ENCODE measurements around the gene DAND5.

DAND5 gene

DNA sequence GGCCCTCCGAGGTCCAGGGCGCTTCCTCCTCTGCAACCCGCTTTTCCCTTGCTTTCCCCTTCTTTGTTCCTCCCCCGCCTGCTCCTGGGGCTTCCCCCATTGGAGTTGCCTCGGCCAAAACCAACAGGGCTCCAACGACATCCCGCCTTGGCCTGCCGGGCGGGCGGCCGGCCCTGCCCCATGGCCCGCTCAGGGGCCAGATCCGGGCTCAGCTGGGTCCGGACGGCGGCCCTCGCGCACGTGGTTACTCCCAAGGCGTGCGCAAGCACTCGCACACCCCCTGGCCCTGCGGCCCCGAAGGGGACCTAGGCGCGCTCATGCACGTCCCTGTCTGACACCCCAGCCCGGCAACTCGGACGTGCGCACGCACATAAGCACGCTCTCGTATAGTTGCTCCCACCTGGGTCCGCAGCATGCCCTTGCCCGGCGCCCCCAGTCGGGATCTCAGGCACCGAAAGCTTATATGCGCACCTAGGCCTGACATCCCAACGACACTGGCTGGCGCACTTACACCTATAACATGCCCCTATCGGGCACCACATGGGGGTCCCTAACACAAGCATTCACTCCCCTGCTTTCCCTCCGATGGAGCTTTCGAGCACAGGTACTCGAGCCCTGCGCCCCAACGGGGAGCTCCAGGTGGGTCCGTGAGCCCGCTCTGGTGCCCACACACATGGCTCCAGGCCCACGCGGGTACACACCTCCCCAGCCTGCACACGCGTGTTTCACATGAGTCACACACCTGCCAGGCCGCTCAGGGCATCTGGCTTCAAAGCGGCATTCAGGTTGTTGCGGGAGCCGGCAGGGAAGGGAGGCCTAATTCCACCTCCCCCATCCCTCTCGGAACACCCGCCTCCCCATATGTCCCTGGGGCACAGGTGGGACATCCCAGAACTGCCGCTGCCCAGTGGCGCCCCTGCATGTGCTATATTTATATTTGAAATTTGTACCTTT is 40.9 kb downstream of the DAND5 start:
- no peak for DNase-seq (ENCODE audit: low read depth in 2 of 2)

DNA sequence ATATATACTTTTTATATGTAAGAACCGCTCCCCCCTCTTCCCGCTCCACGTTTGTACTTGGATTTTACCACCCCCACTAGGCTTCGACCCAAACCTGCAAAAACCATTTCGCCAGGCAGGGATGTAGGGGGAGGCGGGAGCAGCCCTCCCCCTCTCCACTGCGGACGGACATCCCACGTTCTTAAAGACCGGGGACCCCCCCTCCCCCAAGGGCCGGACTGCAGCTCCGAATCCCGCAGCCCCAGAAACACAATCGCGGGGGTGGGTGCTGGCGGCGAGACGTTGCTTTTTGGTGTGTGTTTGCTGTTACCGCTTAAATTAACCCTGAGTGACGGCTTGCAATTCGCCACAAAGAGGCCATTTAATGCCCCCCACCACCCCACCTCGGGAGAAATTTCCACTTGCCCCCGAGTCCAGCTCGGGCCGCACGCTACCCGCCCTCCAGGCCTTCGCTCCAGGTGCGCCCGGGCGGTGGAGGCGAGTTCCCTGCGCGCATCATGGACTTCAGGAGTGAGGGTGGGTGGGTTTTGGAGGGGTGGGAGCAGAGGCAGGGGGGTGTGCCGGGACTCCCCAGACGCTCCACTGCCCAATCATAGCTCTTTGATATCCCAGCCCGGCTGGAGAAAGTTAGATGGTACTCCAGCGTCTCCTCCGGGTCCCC is 41.7 kb downstream of the DAND5 start:
- no peak for DNase-seq (ENCODE audit: low read depth in 2 of 2)

DNA sequence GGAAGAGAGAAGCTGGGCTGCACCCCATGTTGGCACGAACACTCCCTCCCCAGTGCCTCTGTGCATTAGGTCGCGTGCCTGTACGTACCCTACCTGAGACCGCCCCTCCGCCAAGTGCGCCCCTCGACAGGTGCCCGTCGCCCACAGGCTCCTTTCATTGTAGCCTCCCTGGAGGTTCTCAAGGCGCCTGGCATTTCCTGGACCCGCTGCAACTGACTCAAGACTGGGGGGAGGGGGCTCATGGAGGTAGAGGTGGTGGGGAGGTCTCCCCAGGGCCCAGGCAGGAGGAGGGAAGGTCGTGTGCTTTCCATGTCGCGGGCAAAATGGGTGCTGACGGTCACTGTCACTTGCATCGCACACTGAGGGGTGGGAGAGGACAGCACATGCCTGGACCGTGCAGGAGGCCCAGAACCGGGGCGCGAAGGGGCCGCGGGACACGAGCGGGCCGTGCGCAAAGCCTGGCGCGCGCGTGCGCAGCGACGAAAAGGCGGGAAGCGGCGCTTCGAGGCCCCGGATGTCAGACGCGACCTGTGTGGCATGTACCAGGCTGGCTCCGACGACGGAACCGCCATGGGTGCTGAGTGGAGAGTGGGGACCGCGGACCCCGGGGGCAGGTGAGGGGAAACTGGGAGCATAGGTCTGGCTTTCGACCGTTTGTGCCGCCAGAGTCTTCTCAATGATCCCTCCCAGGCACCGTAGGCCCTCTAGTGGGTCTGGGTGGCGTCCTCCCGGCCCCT is 42.4 kb downstream of the DAND5 start:
- DNase-seq (ENCODE audit: low read depth in 2 of 2) = no peak

DNA sequence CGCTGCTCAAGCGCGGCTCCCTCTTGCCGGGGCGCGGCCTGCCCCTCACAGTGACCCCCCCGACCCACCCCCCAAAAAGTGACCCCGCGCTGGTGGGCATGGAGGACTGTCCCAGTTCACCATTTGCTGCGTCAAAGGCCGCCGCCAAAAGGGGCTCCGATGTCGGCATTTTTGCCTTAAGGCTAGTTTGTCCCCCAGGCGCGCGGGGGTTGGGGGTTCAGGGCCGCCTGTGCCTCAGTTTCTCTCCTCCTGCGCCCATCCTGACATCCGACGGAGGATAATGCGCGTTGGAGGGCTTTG is 43.0 kb downstream of the DAND5 start:
- no peak for DNase-seq (ENCODE audit: low read depth in 2 of 2)

DNA sequence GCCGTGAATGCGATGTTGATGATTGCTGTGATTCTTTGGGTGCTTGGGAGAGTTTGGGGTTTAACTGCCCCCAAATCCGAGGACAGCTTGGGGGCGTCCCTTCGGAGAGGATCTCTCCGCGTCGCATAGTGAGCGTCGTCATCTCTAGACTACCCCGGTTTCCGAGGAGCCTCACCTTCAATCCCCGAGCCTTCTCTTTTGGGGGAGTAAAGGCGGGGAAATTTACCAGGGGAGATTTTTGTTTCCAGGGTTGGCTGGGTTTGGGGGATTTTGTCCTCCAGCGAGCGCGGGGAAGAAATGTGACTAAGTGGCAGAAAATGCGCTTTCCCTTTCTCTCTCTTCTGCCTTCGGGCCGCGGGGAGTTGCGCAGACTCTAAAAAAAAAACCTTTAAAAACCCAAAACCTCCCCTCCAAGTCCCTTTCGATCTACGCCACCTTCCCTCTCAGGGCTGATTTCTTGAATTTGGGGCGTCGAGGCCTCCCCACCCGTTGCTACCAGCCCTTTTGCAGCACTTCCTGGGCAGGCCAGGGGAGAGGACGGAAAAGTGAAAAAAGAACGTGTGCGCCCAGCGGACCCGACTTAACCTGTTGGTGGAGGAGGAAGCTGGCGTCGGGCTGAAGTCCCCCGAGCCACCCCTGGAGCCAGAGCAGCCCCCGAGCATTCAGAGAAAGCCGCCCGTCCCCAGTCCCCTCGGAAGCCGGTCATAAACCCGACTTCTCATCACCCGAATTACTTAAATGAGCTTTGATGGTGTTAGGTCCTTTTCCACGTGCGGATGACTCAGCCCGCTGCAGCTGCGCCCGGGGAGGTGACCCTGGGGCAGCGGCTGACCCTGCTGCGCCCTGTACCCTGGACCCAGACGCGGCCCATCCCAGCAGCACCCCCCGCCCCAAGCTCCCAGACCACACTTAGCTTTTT is 43.6 kb downstream of the DAND5 start:
- peak in 1 of 2 donors; percentile 30 for DNase-seq (ENCODE audit: low read depth in 2 of 2)

DNA sequence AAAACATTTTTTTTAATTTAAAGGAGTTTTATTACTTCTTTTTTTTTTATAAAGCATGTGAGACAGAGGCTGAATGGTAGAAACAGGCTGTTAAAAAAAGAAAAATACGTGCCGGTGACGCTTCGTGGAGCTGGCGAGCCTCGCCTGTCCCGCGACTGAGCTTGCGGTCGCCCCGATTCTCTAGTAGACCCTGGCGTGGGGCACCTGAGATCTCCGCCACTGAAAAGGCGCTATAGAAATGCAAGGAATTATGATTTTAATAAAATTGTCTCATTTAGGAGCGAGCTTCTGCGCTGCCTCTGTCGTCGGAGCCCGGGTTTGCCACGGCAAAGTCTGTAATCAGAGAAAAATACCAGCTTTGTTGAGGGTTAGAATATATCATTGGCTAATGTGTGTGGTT is 44.3 kb downstream of the DAND5 start:
- no peak for DNase-seq (ENCODE audit: low read depth in 2 of 2)

DNA sequence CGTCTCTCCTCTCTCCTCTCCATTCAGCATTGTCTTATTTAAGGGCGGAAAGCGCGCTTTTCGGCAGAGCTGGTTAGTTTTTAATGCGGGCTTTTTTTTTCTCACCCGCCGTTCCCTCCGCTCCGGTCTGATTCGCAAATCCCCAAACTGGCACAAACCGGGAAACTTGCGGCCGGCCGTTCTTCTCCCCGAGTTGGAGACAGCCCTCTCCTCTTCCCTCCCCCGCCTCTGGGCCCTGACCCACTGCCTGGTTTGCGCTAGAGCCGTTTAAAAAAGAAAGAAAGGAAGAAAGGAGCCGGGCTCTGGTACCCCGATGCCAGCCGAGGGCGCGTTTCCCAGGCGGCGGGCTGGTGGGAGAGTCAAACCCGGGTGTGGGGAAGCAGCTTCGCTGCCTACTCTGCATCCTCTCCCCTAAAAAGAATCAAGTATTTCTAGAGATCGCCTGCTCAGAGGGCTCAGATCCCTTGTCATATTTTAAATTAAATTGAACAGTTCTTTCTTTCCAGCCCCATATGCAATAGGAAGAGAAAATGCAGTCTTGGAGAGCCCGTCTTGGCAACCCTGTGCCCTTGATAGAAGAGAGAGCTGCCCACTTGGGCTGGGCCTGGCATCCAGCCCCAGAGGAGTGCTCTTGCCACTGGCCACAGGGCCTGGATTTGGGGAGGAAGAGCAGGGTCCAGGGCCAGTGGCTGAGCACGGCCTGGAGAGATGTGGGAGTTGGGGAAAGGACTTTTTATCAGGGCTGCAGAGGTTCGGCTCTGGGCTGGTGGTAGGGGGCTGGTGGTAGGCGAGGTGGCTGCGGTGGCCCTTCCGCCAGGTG is 44.9 kb downstream of the DAND5 start:
- no peak for DNase-seq (ENCODE audit: low read depth in 2 of 2)

DNA sequence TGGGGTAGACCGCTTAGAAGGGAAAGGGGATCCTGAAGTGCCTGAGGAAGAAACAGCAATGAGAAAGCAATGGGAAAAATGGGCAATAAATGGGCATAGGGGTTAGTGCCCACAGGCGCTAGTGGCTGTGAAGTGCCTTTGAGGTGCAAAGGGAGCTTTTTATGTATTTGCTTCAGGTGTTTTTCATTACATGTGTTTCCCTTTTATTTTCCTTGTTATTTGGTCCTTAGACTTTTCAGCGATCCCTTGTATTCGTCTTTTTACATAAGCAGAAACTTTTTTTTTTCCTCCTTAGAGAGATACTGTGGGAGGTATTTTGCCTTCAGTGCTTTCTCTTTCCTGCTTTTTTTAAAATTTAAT is 45.5 kb downstream of the DAND5 start:
- DNase-seq (ENCODE audit: low read depth in 2 of 2) = no peak

DNA sequence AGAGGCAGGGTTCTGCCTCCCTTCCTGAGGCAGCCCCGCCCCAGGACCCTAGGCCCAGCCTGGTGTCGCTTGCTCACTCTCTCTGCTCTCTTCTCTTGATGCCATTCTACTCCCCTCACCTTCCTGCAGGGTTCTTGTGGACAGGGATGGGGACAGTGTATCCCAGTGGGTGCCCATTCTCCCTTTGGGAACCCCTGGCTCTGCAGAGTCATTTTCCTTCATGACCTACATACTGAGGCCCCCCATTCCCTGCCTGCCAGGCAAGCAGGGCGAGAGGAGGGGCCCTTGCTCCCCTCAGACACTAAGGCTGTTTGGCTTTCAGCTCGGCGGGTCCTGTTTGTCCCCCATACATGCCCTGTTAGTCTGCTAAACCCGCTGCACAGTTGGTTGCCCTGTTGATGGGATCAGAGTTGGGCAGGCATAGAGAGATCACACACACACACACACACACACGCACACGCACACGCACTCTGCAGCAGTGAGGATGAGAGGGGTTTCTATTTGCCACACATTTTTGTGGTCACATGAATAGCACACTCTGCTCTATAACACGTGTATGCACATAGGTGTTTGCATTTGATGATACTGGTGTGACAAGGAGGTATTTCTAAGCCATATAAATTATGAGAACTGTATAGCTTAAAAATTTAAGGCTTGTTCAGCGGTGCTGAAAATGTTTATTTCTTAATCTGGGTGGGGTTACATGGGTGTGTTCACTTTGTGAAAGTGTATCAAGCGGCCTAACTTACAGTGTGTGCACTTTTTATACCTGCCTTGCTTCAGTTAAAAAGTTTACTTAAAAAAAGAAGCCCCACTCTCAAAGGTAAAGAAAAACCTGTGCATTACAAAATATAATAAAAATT is 46.2 kb downstream of the DAND5 start:
- no peak for DNase-seq (ENCODE audit: low read depth in 2 of 2)

DNA sequence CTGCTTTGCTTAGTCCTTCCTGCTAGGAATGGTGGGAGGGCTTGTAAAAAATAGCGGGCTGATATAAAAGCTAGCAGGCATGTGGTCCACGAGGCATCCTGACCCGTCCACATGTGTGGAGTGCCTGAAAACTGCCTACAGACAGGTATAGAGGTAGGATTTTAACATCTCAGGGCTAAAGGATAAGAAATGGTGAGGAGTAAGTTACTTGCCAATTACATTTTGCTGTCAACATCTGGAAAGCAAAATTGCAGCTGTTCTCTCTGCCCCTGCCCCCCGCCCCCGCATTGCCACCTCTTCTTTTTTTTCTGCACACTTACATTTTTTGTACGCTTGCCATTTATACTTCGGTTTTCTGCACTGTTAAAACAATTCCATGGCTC is 46.9 kb downstream of the DAND5 start:
- no peak for DNase-seq (ENCODE audit: low read depth in 2 of 2)

DNA sequence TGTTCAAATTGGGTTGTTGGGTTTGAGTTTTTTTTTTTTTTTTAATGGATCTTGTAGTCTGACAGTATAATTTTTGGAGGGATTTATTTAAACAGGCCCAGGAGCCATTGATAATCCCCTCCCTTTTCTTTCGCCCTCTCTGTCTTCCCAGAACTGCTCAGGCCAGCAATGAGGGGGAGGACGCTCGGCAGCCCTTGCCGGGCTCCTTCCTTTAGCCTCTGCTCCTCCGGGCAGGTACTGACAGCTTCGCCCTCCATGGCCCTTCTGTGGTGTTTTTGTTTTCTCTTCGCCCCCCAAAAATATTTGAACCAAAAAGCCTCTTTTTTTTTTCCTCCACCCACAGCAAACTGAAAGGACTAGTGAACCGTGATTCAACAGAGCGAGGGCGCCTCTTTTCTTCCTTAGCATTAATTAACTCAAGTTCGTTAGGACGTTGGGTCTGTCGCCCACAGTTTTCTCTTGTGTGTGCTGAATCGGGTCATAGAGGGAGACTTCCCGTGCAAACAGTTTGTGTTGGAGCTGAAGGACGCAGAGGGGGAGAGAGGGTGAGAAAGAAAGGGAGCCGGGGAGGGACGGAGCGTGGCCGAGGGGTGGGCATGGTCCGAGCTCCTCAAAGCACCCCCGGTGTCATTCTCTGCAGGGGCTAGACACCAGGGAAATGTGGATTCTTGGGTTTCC is 47.4 kb downstream of the DAND5 start:
- DNase-seq (ENCODE audit: low read depth in 2 of 2) = no peak

DNA sequence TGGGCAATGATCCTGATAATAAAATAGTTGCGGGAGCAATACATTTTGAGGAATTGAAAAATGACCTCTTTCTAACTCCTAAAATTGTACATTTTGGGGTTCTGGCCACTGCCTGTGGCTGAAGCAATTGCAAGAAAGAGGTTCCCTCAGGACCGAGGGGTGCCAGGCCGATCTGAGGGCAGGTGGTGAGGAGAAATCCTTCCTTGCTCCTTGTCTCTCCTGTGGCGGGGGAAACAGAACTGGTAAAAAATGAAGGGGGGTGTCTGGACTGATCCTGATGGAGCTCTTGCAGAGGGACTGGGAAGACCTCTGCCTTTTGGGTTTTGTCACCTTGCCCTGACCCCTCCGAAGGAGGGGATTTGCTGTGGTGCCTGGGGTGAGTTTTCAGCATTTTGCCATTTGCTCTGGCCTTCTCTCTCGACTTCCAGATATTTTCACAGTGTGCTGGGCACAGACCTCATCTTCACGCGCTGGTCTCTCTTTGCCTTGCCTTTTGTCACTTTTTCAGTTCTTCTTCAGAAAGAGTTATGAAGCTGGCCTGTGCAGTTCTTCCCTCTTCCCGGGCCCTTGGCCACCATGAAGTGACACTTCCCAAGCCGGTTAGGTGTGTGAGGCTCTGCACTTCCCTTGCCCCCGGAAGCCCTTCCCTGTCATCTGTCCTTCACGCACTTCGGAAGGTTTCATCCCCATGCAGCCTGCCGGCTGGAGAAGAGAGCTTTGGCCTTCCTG is 48.1 kb downstream of the DAND5 start:
- DNase-seq (ENCODE audit: low read depth in 2 of 2) = no peak

DNA sequence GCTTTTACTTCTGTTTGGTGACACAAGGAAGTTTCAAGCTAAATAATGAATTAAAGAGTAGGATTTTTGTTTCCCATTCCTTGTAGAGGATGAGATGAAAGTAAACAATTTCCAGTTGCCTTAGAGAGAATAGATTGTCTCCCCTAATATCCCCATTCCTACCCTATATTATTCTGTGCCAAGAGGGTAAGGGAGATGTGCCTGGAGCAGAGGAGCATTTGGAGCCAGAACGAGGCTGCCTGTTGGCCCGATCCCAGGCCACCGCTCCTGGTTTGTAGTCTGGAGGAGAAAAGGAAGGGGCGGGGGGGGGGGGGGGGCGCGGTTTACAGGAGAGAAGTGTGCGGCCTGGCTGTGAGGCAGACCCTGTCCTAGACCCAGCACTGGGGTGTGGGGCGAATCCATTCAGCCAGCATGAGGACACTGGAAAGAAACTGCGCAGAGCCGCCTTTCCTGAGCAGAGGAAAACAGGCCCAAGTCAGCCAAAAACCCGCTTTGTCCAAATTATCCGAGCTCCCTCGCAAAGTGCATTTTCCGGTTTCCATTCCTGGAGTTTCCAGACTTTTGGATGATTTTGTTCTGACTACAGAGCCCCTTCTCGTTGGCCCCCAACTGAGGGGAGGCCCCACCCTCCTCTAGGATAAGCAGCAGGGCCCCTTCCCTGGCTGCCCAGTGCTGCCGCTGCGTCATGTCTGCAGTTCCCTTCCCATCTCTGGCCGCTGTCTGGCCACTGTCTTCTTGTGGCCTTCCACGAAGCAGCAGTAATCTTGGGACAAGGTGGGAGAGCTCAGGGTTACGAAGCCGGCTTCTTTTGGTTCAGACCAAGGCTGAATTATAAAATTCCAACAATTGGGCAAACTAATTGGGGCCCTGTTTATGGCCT is 48.9 kb downstream of the DAND5 start:
- no peak for DNase-seq (ENCODE audit: low read depth in 2 of 2)

DNA sequence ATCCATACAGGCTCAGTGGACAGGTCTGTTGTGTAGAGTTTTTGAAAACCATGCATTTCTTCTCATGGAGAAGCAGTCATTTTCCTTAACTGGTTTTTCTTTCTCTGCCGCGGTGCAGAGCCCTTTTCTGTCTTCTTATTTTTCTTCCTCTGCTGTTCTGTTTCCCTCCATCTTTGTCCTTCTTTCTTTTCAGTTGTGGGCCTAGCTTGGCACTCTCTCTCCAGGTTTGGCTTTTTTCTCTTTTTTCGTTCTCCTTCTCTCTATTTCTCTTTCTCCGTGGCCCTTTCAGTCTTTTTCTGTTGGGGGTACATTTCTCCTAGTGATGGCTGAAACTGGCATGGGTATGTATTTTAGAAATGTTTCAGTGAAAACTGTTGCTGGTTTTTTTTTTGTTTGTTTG is 50.0 kb downstream of the DAND5 start:
- DNase-seq (ENCODE audit: low read depth in 2 of 2) = no peak

DNA sequence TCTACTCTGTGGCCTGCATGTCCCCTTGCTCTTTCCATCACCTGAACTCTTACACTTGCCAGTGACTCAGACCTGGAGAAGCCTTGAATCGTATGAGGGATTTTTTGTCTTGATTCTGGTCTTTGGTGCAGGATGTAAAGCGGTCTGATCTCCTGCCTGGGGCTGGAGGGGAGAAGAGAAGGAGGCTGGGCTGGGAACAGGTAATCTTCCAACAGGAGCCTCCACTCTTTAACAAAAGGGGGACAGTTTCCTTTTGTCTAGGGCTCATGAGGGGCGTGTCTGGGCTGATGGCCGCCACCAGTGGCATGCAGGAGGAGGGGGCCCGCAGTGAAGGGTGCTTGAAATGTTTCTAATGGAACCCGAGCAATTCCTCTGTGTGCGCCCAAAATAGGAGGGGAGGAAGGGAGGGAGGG is 50.6 kb downstream of the DAND5 start:
- DNase-seq (ENCODE audit: low read depth in 2 of 2) = no peak

DNA sequence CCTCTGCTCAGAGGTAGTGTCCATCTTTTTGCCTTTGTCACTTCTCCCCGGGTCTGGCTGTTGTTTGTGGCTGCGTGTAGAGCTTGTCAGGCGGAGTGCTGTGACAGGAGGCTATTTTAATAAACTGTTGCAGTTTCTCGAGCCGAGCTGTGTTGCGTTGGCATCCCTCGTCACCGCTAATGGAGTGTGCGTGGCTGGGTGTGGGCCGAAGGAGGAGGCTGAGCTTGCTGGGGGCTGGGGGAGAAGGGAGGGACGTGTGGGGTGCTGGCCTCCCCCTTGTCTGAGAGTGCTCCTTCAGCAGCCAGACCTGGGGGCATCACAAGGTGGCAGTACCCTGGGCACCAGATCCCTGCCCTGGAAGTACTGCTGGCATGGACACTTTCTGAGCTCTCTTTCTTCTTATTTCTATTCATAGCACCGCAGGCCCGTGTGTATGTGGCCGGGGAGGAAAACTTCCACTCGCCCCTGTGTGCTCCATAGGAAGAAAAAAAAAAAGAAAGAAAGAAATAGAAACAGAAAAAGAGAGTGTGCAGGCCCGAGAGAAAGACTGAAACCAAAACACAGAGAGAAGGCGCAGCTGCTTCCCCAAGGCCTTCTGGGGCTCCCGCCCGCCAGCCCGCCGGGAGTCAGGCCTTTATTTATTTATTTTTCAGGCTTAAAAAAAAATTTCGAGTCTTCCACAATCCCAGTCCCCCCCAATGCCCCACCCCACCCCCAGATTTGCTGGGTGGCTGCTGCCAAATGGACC is 52.9 kb downstream of the DAND5 start:
- no peak for DNase-seq (ENCODE audit: low read depth in 2 of 2)

Measured in stimulated activated CD4-positive, alpha-beta T cell treated with anti-CD3 and anti-CD28 coated beads, Interleukin-1b, Interleukin-23, amount 100 ng/mL, for 4 hours (primary cell).